GM12864 (cell line): ENCODE measurements around the gene TMC1.
"Not testable (repeated sequence)": the region's sequence is repeated elsewhere in the genome, so short reads cannot be mapped to it uniquely, and the experiment has no call there.

Experiments used
- DNase-seq: peaks from one replicate; pipeline ENCODE4 v3.0.0-alpha.2; 2011; ENCODE audit warnings: low read depth
- H3K4me3 ChIP-seq: 2 replicates; pipeline ENCODE4 v1.5.1; 2011; ENCODE audit warnings: mild to moderate bottlenecking, low read depth, low read length, control low read depth
- CTCF ChIP-seq: IDR thresholded peaks from 2 replicates; pipeline ENCODE4 v1.5.1; 2011; ENCODE audit warnings: low read depth, mild to moderate bottlenecking, moderate library complexity, low read length, control low read depth, inconsistent platforms; ENCODE audit errors: missing control alignments

The TMC1 gene

GRCh38 chr9:72480921-72481320 is 40.5 kb upstream of the TMC1 start:
- no peak for DNase-seq
- TF ChIP-seq CTCF, result no peak
- no peak overlapping the region for H3K4me3 ChIP-seq

DNA sequence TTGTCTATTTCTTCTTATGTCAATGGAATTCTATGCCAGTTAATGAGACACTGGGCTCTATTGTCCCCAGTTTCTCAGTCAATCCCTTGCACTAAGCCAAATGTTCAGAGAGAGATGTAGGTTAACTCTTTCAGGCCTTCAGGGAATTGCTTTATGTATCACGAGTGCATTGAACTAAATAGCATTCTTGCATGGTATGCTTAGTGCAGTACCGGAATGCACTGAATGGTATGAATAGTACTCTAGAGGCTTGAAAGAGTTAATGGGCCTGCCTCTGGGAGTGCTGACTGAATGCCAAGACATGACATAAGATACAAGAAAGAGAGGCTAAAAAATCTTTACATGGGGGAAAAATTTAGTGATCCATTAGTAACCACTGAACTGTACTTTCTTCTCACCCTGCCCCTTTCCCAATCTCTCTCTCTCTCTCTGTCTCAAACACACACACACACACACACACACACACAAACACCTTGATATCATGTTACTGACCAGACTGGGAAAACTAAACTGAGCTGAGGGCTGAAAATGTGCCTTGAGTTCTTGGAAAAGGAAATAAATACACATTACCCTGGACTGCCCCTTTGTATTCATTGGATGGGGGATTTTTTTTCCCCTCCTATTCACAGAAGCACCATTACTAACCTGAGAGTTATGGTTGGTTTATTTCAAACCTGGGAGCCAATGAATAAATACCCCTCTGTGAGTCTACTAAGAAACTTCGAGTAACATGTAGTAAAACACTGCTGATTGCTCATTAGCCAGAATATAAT is 35.4 kb upstream of the TMC1 start:
- H3K4me3 ChIP-seq, result no peak overlapping the region
- no peak for DNase-seq
- TF ChIP-seq CTCF, result no peak

DNA sequence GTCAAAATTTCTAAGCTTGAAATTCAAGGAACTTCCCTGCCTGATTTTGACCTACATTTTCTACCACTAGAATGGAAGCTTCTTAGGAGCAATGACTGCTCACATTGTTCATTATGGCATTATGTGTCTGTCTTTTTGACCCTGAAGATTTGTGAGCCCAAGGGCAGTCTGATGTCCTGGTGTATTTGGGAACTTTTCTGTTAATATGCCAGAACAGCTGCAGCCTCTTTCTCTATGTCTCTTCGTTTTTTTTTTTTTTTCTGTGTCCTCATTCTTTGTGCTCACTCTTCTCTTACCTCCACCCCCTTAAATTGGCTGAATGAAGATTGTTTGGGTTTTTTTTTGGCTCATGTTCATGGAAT is 34.8 kb upstream of the TMC1 start:
- DNase-seq, result no peak
- no peak for TF ChIP-seq CTCF
- H3K4me3 ChIP-seq, result no peak overlapping the region

- H3K4me3 ChIP-seq, DNase-seq: not testable (repeated sequence)
These were observed 33.7 kb upstream of the TMC1 start for GRCh38 chr9:72487665-72488064.

- DNase-seq, result no peak
- H3K4me3 ChIP-seq, result no peak overlapping the region
- TF ChIP-seq CTCF, result no peak
These were observed 31.4 kb upstream of the TMC1 start for GRCh38 chr9:72489986-72490385.

DNA sequence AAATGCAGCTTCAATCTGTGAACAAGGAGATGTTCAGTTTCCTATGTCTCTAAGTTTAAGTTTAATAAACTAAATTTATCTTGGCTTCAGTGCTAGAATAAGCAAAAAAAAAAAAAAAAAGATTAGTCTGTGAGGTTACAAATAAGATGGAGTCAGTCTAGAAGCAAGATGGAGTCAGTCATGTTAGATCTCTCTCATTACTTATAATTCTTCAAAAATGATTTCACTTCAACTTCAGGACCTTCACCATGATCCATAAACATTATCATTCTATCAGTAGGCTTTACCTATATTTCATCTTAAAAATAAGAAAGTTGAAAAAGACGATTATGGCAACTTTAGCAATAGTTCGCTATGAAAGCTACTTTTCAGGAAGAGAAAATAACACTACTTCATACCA is 30.2 kb upstream of the TMC1 start:
- TF ChIP-seq CTCF, result no peak
- no peak for DNase-seq
- H3K4me3 ChIP-seq, result no peak overlapping the region

- DNase-seq, result no peak
- TF ChIP-seq CTCF, result no peak
- no peak overlapping the region for H3K4me3 ChIP-seq
These were observed 27.4 kb upstream of the TMC1 start for GRCh38 chr9:72494051-72494450.
